Activated CD4-positive, alpha-beta T cell treated with anti-CD3 and anti-CD28 coated beads, Interleukin-2, Interleukin-6, amounts not matched to agents 100 ng/mL and 50 ng/mL, durations not matched to agents 16 hours and 8 hours (primary cell): ENCODE data around the gene MIA.
"Not testable (repeated sequence)": the region's sequence is repeated elsewhere in the genome, so short reads cannot be mapped to it uniquely, and the experiment has no call there.

Experiments used
- DNase-seq: peaks from one replicate; pipeline ENCODE4 v3.0.0-alpha.2; 2020

MIA gene

DNA sequence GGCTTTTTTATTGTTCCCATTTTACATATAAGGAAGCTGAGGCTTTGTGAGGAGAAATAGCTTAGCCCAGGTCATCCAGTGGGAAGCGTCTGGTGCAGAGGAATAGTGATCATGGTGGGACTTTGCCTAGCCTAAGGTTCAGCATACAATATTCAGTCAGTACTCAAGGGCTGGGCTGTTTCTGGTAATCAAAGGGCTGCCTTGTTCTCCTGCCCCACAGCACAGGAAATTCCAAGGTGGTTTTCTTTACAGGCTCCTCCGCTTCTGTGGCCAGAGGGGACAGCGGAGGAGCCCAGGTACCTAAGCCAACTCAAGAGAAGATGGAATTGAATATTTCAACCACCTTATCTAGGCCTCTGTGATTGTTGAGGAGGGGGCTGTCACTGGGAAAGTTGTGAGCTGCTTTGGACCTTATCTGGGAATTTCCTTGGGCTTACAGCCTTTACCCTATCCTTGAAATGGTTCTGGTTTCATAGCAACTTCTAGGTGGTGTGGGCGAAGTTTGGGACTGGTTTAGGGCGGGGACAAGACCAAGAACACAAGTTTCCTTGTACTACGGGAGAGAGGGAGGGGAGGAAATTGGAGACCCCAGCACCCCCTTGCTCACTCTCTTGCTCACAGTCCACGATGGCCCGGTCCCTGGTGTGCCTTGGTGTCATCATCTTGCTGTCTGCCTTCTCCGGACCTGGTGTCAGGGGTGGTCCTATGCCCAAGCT, at the start of gene MIA:
Gene MIA, plus strand, starts transcription at position 606 of the 716 bp plus-strand sequence. Its CDS starts 22 bp downstream, at position 628.
- no peak for DNase-seq

DNA sequence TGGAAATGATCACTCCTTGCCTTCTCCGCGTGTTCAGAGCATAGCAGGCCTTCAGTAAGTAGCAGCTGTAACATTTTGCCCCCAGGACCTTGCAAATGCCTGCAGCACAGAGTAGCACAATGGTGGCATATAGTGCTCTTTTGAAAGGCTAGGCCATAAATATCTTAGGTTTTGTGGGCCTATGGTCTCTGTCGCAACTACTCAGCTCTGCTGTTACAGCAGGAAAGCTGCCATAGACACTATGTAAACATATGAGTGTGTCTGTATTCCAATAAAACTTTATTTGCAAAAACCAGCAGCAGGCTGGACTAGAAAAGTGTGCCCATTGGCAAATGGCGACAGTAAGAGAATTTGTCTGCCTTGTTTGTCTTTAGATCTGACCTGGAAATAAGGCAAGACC, 49.0 kb upstream of the MIA start:
- no peak for DNase-seq

DNA sequence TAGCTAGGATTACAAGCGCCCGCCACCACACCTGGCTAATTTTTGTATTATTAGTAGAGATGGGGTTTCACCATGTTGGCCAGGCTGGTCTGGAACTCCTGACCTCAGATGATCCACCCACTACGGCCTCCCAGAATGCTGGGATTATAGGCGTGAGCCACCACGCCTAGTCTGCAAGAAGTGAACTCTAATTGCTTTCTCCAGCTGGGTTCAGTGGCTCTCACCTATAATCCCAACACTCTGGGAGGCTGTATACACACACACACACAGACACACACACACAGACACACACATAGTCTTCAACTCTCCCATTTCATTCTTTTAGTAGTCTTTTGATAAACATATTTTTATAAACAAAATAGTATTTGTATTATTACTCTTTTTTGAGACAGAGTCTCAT, 45.3 kb upstream of the MIA start:
- DNase-seq = not testable (repeated sequence)

DNA sequence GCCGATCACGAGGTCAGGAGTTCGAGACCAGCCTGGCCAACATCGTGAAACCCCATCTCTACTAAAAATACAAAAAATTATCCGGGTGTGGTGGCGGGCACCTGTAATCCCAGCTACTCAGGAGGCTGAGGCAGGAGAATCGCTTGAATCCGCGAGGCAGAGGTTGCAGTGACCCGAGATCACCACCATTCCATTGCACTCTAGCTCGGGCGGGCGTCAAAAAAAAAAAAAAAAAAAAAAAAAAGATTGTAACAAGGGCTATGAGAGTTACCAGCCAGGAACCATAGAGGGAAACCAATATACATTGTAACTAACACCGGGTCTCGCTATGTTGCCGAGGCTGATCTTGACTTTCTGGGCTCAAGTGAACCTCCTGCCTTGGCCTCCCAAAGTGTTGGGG, 43.0 kb upstream of the MIA start:
- DNase-seq = not testable (repeated sequence)

DNA sequence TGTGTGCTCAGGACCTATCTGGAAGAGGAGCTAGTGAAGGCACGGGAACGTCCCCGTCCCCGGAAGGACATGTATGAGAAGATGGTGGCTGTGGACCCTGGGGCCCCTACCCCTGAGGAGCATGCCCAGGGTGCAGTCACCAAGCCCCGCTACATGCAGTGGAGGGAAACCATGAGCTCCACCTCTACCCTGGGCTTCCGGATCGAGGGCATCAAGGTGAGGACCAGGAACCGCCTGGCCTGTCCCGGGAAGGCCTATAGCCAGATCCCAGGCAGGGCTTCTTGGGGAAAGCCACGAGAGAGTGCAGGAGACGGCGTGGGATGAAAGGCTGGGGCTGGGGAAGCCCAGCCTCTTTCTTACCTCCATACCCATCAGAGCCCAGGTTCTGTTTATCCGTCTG, 42.2 kb upstream of the MIA start:
- no peak for DNase-seq

DNA sequence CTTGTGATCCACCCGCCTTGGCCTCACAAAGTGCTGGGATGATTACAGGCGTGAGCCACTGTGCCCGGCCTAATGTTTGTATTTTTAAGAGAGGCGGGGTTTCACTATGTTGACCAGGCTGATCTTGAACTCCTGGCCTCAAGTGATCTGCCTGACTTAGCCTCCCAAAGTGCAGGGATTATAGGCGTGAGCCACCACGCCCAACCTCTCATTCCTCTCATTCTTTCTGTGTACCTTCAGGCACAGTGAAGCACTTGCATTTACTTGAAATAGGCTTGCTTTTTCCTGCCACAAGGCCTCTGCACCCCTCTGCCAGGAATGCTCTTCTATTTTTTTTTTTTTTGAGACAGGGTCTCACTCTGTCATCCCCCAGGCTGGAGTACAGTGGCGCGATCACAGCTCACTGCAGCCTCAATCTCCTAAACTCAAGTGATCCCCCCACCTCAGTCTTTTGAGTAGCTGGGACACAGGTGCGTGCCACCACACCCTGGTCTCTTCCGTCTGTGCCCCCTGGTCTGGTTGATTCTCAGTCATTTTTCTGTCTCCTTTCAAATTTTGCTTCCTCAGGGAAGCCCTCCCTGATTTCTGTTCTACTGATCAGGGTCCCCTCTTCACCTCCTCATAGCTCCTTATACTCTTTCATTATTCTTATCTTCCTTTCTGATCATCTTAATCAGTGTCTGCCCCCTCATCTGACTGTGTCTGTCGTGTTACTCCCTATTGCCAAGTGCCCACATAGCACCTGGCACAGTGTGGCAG, 40.1 kb upstream of the MIA start:
- DNase-seq = no peak

DNA sequence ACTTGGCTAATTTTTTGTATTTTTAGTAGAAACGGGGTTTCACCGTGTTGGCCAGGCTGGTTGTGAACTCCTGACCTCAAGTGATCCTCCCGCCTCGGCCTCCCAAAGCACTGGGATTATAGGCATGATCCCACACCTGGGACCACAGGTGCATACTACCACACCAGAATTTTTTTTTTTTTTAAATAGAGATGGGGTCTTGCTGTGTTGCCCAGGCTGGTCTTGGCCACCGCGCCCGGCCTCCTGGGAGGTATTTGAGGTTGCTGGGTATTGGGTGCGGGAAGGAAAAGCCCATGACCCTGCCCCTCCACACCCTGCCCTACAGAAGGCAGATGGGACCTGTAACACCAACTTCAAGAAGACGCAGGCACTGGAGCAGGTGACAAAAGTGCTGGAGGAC, 38.7 kb upstream of the MIA start:
- no peak for DNase-seq

DNA sequence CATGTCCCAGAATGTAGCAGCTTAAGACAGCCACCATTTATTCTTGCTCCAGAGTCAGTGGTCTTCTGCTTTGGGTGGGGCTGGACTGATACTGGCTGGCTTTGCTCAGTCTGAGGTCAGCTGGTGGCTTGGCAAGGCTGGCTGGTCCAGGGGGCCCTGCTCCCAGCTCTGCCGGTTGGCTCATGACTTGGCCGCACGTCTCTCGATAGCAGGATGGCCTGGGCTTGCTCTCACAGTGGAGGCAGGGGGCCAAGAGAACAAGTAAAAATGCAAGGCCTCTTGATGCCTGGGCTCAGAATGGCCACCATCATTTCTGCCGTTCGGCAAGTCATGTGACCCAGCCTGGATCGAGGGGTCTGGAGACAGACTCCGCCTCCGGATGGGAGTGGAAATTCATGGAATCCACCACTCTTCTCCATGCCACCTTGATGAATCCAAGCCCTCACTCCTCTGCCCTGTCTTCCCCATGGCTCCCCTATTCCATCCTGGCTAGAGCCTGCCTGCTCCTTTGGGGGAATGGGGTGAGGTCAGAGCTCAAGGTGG, 38.1 kb upstream of the MIA start:
- no peak for DNase-seq

DNA sequence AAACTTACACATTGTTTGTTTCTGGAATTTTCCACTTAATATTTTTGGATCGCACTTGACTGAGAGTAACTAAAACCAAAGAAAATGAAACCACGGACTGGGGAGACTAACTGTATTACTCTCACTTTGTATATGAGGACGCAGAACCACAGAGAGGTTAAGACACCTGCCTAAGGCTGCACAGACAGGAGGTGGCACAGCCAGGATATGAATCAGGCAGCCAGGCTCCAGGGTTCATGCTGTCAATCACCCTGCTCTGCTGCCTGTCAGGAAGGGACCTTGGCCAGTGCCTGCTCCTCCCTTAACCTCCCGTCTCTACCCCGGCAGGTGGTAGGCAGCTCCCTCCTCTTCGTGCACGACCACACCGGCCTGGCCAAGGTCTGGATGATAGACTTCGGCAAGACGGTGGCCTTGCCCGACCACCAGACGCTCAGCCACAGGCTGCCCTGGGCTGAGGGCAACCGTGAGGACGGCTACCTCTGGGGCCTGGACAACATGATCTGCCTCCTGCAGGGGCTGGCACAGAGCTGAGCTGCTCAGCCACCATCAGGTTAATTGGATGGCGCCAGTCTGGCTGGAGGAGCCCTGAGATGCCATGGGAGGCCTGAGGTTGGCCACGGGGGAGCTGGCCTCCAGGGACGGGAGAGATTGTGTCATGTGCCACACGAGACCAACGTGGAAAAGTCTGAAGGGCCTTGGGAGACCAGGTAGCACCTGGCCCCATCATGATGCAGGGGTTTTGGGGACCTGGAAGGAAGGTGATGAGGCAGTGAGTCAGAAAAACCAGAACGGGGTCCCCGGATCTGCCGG, 36.1 kb upstream of the MIA start:
- no peak for DNase-seq

DNA sequence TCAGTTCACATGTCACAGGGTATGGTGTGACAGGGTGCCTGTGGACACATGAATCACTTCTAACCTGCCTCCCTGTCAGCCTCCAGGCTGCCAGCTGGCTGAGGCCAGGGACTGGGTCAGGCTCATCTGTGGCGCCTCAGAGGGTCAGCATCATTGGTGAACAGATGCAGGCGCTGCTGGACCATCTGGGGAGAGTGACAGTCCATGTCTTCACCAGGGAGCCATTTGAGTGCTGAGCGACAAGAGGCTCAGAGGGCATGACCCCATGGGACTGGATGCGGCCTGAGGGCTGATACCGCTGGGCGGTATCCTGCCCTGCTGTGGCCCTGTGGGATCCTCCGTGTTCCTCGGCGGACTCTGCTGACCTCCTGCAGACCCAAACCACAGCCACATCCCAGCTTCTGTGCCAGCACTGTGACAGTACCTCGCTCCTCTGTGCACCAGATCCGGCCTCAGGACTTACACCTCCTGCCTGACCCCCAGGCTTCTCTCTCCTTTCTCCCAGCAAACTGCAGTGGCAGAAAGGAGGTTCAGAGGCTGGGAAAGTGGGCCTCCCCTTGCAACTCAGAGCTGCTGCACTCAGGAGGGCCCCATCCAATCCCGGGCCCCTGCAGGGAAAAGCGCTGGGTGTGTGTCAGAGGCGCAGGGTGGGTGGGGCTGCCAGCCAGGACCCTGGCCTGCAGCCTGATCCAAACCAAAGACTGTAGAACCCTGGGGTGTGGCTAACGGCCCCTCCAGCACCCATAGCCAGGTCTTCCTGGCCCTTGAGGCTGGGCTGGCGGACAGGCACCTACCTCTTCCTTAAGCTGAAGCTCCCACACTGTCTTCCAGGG, 35.2 kb upstream of the MIA start:
- DNase-seq = no peak

DNA sequence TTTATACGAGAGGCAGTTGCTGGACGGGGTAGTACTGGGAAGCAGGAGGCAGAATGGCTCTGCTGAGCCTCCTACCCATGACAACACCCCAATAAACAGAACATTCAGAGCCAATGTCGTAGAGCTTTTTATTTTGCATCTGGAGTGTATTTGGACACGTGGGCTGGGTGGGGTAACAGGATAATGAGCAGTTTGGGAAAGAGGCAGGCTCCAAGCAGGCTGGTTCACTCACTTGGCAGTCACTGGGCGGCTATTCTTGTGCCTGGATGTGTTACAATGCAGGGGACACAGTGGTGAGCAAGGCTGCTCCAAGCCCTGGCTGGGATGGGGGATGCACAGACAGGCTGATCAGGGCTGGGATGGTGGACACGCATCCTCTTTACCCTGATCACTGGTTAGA, 34.6 kb upstream of the MIA start:
- DNase-seq = no peak

DNA sequence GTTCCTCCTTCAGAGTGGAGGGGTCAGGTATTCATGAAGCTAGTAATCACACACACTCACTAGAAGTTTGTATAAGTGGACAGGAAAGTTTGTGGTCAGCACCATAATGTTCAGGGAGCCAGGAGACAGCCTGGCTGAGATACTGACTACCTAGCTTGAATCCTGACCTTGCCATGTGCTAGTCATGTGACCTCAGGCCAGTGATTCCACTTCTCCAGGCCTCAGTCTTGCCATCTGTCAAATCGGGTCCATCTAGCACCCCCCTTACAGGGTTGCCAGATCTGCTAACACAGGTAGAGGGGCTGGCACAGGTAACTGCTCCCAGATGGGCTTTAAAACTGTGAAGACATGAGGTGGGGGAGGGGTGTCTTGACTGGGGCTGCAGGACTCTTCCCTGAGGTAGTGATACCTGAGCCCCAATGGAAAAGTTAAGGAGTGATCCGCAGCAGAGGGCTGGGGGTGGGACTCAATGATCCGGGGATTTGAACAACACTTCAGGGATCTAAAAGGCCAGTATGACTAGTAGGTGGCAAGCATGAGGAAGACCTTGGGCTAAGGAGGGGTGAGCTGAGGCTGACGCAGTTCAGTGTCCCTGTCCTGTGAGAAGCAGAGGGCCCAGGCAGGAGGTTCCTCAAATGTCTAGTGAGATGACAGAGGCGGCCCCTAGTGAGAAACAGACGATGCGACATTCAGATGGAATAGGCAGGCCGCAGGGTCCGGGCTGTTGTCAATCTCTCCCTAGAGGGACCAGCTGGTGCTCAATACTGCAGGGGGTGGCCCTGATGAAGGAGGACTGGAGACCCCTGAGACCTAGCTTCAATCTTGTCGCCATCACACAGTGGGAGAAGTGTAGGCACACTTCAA, 33.6 kb upstream of the MIA start:
- DNase-seq = no peak

DNA sequence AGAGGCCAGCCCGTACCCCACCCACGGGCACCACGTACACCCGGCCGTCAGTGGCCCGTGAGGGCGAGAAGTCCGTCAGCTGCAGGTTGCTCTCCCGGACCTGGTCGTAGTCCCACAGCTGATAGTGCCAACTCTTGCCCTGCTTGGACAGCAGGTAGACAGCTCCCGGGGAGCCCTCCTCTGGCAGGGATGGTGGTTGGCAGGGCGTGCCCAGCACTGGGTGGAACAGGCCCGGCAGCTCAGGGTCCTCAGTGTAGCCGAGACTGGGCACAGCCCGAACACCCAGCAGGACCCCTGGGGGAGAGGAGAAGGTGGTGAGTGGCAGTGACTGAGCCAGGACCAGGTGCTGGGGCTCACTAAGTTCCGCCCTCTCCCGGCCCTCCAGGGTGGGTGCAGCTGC, 32.8 kb upstream of the MIA start:
- no peak for DNase-seq

DNA sequence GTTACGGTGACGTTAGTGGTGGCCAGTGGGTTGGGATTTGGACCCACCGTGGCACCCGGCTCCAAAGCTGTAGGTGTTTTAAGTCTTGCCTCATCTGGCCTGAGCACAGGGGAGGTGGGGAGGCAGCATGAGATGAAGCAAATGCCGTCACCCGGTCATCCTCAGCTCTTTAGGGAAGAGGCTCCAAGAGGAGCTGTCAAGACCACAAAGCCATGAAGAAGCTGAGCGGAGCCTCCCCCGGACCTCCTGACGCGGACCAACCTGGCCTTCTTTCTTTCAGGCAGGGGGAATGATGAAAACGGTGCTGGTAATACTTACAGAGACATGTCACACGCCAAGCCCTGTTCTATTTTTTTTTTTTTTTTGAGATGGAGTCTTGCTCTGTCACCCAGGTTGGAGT, 32.4 kb upstream of the MIA start:
- no peak for DNase-seq

DNA sequence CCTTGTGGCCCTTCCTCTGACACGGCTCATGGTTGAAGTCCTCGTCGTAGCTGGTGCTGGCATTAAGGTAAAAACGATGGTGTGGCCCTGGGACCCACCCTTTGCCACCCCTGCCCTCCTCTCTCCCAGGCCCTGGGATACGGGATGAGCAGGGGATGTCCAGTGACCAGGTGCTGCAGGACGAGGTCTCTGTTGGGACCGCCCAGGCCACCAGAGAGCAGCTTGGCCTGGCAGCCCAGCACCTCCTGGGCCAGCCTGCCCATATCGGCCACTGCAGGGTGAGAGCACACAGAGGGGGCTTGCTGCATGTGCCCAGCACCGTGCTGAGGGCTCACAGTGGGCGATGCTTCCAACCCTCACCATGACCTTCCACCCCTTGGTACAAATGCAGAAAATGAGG, 31.4 kb upstream of the MIA start:
- no peak for DNase-seq

DNA sequence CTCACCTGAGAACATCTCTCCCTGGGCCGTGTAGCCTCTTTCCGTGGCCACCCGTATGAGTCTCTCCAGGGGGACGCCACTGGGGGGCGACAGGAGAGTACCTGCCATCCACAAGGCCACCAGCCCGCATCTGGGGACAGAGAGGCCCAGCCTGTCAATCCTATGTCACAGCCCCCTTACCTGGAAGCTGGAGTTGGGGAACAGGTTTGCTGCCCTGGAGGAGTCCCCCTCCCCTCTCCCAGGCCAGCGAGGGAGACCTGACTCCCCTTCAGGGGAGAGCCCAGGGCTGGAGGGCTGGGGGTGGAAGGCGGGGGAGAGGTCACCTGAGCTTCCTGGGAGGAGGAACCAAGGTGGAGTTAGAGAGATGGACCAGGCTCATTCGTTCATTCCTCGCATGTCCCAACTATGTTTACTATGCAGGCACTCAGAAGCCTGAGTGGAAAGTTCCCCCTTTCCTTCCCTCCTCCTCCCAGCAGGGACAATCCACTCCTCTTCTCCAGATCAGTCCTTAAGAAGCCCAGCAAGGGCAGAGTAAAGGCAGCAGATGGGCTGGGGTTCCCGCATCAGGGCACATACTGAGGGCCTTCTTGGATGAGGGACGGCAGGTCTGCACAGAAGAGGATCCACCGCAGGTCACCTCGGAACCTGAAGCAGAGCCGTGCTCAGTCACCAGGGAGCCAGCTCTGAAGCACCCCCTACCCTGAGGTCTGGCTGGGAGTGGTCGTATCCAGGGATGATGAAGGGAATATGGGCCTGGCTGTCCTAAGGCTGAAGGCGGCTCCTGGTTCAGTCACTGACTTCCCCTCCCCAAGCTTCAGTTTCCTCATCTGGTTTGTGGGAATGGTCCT, 30.5 kb upstream of the MIA start:
- DNase-seq = peak; percentile 33

DNA sequence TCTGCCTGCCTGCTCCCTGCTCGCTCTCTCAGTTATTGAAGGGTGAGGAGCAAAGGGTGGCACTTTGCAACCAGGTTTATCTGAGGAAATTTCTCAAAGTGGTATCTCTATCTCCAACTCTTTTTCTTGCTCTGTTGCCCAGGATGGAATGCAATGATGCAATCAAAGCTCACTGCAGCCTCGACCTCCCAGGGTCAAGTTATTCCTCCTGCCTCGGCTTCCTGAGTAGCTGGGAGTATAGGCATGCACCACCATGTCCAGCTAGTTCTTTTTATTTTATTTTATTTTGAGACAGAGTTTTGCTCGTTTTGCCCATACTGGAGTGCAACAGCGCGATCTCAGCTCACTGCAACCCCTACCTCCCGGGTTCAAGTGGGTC, 29.9 kb upstream of the MIA start:
- no peak for DNase-seq

DNA sequence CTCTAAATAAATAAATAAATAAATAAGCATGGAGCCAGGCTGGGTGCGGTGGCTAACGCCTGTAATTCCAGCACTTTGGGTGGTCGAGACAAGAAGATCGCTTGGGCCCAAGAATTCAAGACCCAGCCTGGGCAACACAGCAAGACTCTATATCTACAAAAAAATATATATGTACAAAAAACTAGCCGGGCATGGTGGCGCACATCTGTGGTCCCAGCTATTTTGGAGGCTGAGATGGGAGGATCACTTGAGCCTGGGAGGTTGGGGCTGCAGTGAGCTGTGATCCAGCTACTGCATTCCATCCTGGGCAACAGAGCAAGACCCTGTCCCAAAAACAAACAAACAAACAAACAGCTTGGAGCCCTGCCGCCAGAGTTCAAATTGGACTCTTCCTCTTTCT, 27.8 kb upstream of the MIA start:
- no peak for DNase-seq

DNA sequence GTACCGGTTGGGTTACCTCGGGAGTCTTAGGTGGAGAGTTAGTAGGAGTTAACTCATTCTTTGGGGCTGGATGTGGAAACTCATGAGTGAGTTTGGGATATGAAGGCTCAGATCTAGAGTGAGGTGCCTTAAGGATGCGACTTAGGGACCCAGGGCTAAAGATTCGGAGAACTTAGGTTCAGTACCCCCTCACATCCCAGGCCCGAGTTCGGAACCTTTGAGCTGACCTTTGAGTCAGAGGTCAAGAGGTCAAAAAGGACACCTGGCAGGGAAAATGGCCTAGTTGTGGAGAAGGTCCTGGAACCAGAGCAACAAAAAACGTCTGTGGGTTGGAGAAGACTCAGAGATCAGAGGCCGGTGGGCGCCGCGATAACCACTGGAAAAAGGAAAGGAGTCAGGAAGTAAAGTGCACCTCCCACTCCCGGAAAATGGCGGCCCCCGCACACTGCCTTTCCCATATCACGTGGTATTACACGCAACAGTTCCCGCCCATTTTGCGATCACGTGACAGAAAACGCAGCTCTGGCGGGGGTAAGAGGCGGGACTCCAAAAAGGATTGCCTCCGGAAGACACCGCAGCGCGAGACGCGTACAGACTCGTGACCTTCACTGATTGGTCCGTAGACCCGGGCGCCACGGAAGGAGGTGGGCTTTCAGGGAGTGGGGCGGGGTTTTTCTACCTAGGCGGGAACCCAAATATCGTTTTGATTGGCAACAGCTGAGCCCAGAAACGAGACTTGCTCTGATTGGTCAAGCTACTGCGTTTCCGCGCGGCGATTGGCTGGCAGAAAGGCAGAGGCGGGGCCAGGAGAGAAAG, 25.1 kb upstream of the MIA start, which contains the start of gene ACTMAP:
Gene ACTMAP, minus strand, starts transcription at position 420 of the 816 bp plus-strand sequence. CDS start 674 bp downstream, outside the sequence.
- peak; percentile 100 for DNase-seq
